Mesothelial cell of epicardium (in vitro differentiated cells): ENCODE data around the gene SPATA12. TPM values are rescaled to one million over a fixed set of nuclear protein-coding genes. Genes with fewer than 3 reads are reported as not detected.

ENCODE experiments used
- DNase-seq, 2 experiments: peaks; one replicate each; pipeline ENCODE4 v3.0.0; 2021; ENCODE audit warnings: low spot score in 2 of 2; ENCODE audit not compliant: unreplicated experiment in 2 of 2
- H3K27ac Mint-ChIP-seq: 2 replicates; pipeline ENCODE4 v1.8.0; 2021; ENCODE audit warnings: mixed read lengths
- H3K27me3 Mint-ChIP-seq: 2 replicates; pipeline ENCODE4 v1.8.0; 2021; ENCODE audit warnings: low read depth, mixed read lengths
- H3K36me3 Mint-ChIP-seq: 2 replicates; pipeline ENCODE4 v1.8.0; 2021; ENCODE audit warnings: mixed read lengths
- H3K4me1 Mint-ChIP-seq: 2 replicates; pipeline ENCODE4 v1.8.0; 2021; ENCODE audit warnings: mixed read lengths
- H3K4me3 Mint-ChIP-seq: 2 replicates; pipeline ENCODE4 v1.8.0; 2021; ENCODE audit warnings: mild to moderate bottlenecking, moderate library complexity, mixed read lengths
- H3K9me3 Mint-ChIP-seq: 2 replicates; pipeline ENCODE4 v1.8.0; 2021; ENCODE audit warnings: mixed read lengths
- total RNA-seq: library from RNA; stranded (reverse); gene quantifications from 3 replicates; pipeline ENCODE4 v1.2.1, GENCODE V29; 2021
- TF ChIP-seq, protein P1 (sequence below): fragments of 200-600 bp; sonication (generic); IDR thresholded peaks from one replicate; pipeline ENCODE4 v1.5.0; 2021; ENCODE audit warnings: antibody characterized with exemption; ENCODE audit not compliant: unreplicated experiment

SPATA12 gene
- total RNA-seq, 1 donor from 2014 or later = not detected

DNA sequence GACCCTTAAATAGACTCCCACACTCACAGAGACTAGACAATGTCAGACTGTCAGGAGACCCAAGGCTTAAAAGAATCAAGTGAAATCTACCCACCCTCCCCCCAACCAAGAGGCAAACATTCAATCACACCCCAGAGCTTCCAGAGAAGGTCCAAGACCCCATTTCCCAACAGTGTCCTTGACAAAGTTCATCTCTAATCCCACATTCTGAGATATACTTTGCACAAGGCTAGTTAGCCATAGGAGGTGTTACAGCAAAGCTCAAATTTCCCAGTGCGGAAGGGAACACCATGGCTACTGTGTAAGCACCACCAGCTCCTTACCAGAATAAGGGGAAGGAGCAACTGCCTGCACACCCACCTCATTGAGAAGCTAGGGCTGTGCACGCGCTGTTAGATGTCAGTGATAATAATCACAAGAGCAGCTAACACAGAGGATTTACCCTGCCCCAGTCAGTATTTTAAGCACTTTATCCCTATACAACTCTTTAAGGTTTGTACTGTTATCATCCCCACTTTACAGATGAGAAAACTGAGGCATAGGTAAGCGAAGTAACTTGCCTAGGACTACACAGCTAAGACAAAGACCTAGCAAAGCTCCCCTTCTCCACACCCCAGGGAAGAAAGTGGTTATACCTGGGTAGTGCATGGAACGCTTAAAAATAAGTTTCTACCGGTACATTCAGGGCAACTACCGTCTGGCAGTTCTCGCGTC lies 17.3 kb downstream of the SPATA12 start:
- TF ChIP-seq, protein P1, sequence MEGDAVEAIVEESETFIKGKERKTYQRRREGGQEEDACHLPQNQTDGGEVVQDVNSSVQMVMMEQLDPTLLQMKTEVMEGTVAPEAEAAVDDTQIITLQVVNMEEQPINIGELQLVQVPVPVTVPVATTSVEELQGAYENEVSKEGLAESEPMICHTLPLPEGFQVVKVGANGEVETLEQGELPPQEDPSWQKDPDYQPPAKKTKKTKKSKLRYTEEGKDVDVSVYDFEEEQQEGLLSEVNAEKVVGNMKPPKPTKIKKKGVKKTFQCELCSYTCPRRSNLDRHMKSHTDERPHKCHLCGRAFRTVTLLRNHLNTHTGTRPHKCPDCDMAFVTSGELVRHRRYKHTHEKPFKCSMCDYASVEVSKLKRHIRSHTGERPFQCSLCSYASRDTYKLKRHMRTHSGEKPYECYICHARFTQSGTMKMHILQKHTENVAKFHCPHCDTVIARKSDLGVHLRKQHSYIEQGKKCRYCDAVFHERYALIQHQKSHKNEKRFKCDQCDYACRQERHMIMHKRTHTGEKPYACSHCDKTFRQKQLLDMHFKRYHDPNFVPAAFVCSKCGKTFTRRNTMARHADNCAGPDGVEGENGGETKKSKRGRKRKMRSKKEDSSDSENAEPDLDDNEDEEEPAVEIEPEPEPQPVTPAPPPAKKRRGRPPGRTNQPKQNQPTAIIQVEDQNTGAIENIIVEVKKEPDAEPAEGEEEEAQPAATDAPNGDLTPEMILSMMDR = no peak
- Mint-ChIP-seq H3K9me3 (no peaks in the 10 kb centered on the region), H3K4me3 (peak overlapping the region; percentile 71), H3K27me3 (peaks cover 8% of the 10 kb centered on the region), H3K36me3 (no peaks in the 10 kb centered on the region), H3K4me1 (peaks cover 2% of the 10 kb centered on the region), H3K27ac (no peak overlapping the region)
- no peak for DNase-seq

DNA sequence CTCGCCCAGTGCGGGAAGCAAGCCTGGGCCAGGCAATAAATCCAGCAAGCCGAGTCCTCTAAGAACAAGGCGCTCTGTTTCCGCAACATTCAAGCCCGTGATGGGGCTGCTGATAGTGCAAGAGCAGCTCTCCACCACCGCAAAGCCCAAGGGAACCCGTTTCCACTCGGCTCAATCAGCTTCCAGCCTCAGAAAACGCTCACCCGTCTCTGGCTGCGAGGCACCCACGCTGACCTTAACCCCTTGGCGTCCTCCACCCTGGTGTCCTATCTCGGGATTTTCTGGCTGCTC lies 17.8 kb downstream of the SPATA12 start:
- H3K4me1 Mint-ChIP-seq = peaks cover 2% of the 10 kb centered on the region
- H3K27me3 Mint-ChIP-seq = peaks cover 8% of the 10 kb centered on the region
- H3K9me3 Mint-ChIP-seq = no peaks in the 10 kb centered on the region
- H3K27ac Mint-ChIP-seq = no peak overlapping the region
- TF ChIP-seq, protein P1 = no peak
- H3K4me3 Mint-ChIP-seq = peak overlapping the region; percentile 71
- no peaks in the 10 kb centered on the region for H3K36me3 Mint-ChIP-seq
- peak in 1 of 2 experiments; percentile 59 for DNase-seq

DNA sequence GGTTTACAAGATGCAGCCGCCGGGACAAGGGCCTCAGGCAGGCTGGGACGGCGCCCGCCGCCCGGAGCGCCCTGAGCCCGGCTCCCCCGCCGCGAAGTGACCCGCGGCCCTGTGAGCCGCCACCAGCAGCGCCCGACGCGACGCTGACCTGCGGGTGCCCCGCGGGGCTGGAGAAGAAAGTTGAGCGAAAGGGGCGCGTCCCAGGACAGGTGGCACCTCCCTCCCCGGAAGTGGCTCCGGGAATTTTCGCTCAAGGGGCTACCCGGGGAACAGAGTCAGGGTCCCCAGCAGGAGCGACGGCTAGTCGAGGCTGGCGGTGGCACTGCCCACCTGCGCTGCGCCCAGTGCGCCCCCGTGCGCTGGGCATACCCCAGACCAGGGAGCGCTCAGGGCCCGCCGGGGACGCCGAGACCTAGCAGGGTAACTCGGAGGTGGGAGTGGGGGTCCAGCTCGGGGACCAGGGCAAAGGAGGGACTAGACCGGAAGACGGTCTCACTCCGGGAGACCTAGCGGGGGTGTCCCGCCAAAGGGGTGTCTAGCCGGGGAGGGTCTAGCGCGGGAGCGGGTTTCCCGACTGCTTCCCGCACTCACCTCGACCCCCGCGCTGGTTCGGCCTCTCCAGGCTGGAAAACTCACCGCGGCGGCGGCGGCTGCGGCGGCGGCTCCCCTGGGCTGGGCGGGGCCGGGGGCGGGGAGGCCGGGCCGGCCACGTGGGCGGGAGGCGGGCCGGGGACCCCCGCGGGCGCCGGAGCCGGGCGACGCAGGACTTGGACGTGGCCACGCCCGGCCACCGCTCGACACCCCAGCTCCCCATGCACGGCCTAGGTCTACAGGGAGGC lies 18.4 kb downstream of the SPATA12 start:
- H3K4me1 Mint-ChIP-seq = peaks cover 2% of the 10 kb centered on the region
- TF ChIP-seq, protein P1 = no peak
- peak overlapping the region; percentile 71 for H3K4me3 Mint-ChIP-seq
- no peak overlapping the region for H3K27ac Mint-ChIP-seq
- peaks cover 8% of the 10 kb centered on the region for H3K27me3 Mint-ChIP-seq
- H3K9me3 Mint-ChIP-seq = no peaks in the 10 kb centered on the region
- H3K36me3 Mint-ChIP-seq = no peaks in the 10 kb centered on the region
- DNase-seq = peak; percentile 51 to 70

DNA sequence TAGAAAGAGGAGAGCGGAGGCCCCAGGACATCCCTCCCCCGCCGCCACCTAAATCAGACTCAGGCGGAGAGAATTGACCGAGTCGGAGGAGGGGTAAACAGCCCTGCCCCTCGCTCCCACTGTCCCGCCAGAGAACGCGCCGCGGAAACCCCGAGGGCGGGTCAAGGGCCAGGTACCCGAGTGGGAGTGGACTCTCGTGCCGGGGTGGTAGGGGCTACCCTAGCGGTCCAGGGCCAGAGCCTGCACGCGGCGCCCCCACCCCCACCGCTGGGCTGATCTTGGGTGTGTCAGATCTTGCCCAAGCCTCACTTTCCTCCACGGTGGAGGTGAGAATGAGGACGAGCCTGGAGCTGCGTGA lies 19.0 kb downstream of the SPATA12 start:
- Mint-ChIP-seq H3K4me3 (peak overlapping the region; percentile 66), H3K36me3 (no peaks in the 10 kb centered on the region), H3K27ac (no peak overlapping the region), H3K9me3 (no peaks in the 10 kb centered on the region), H3K27me3 (peaks cover 8% of the 10 kb centered on the region), H3K4me1 (peaks cover 2% of the 10 kb centered on the region)
- TF ChIP-seq, protein P1 = no peak
- DNase-seq = no peak

DNA sequence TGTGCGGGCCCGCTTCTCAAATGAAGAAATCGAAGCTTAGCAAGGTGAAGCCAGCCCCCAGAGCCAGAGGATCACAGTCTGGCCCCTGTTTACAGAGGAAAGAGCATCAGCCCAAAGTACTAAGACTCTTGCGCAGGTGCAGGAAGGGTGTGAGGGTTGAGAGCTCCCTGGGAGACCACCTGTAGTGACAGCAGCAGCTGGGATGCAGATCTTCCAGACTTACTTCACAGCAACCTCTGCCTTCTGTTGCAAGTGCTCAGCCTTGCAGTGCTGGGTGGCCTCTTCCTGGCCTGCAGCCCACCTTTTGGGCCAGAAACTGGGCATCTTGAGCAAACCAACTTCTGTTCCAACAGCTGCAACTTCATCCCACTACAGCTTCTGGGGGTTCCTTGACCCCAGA lies 19.7 kb downstream of the SPATA12 start:
- Mint-ChIP-seq H3K27me3 (peaks cover 8% of the 10 kb centered on the region), H3K36me3 (no peaks in the 10 kb centered on the region), H3K4me1 (peaks cover 2% of the 10 kb centered on the region), H3K27ac (no peak overlapping the region), H3K4me3 (peak overlapping the region; percentile 66), H3K9me3 (no peaks in the 10 kb centered on the region)
- TF ChIP-seq, protein P1 = no peak
- no peak for DNase-seq
